Renal cortical epithelial cell (primary cell): ENCODE data around the gene CCDC28A. TPM values are rescaled to one million over a fixed set of nuclear protein-coding genes. Genes with fewer than 3 reads are reported as not detected.
"Not testable (repeated sequence)": the region's sequence is repeated elsewhere in the genome, so short reads cannot be mapped to it uniquely, and the experiment has no call there.

Source experiments
- DNase-seq: peaks from one replicate; pipeline ENCODE4 v3.0.0-alpha.2; 2011; ENCODE audit warnings: low read depth
- total RNA-seq: library from RNA; depleted of rRNA; stranded (reverse); fragments of >200 nt; gene quantifications from 2 replicates; pipeline ENCODE4 v1.2.3, GENCODE V29; 2014

Gene CCDC28A
- 8.3 and 20.0 TPM in 2 replicates for total RNA-seq

GRCh38 chr6:138773177-138774091 lies at the start of gene CCDC28A:
TSS of gene CCDC28A (plus strand) at chr6:138773769. CDS start at chr6:138776121, 2,352 bp downstream.
- DNase-seq, result peak; percentile 90

- DNase-seq, result peak; percentile 16
Observed at GRCh38 chr6:138724015-138724414, 49.6 kb upstream of the CCDC28A start.

- no peak for DNase-seq
Observed at GRCh38 chr6:138726066-138726756, 47.4 kb upstream of the CCDC28A start.

- no peak for DNase-seq
Observed at GRCh38 chr6:138726757-138727097, 46.8 kb upstream of the CCDC28A start.

GRCh38 chr6:138727182-138727581 lies 46.4 kb upstream of the CCDC28A start:
- no peak for DNase-seq

GRCh38 chr6:138728662-138729061 lies 44.9 kb upstream of the CCDC28A start:
- DNase-seq, result no peak

- not testable (repeated sequence) for DNase-seq
Observed at GRCh38 chr6:138730037-138730436, 43.5 kb upstream of the CCDC28A start.

GRCh38 chr6:138734585-138734984 lies 39.0 kb upstream of the CCDC28A start:
- no peak for DNase-seq

- no peak for DNase-seq
Observed at GRCh38 chr6:138736640-138737039, 36.9 kb upstream of the CCDC28A start.

GRCh38 chr6:138752017-138752416 lies 21.6 kb upstream of the CCDC28A start:
- DNase-seq, result no peak

- no peak for DNase-seq
Observed at GRCh38 chr6:138757136-138757535, 16.4 kb upstream of the CCDC28A start.

- DNase-seq, result peak; percentile 51
Observed at GRCh38 chr6:138765896-138766655, 7.5 kb upstream of the CCDC28A start.

GRCh38 chr6:138769102-138769676 lies 4.4 kb upstream of the CCDC28A start:
- DNase-seq, result no peak

GRCh38 chr6:138772596-138773176 lies 883 bp upstream of the CCDC28A start:
- no peak for DNase-seq

- peak; percentile 2 for DNase-seq
Observed at GRCh38 chr6:138774370-138774769, 801 bp downstream of the CCDC28A start.

- no peak for DNase-seq
Observed at GRCh38 chr6:138776659-138777058, 3.1 kb downstream of the CCDC28A start.

- DNase-seq, result no peak
Observed at GRCh38 chr6:138778331-138778730, 4.8 kb downstream of the CCDC28A start.

GRCh38 chr6:138782243-138782642 lies 8.7 kb downstream of the CCDC28A start:
- no peak for DNase-seq

GRCh38 chr6:138785079-138785478 lies 11.5 kb downstream of the CCDC28A start:
- DNase-seq, result no peak

GRCh38 chr6:138785980-138786379 lies 12.4 kb downstream of the CCDC28A start:
- no peak for DNase-seq

GRCh38 chr6:138787138-138787537 lies 13.6 kb downstream of the CCDC28A start:
- no peak for DNase-seq
